HK-2 (cell line): ENCODE measurements around the gene MUC3A.

Source experiments
- DNase-seq: peaks from one replicate; pipeline ENCODE4 v3.0.0-alpha.2; 2018; ENCODE audit not compliant: unreplicated experiment

Gene MUC3A

DNA sequence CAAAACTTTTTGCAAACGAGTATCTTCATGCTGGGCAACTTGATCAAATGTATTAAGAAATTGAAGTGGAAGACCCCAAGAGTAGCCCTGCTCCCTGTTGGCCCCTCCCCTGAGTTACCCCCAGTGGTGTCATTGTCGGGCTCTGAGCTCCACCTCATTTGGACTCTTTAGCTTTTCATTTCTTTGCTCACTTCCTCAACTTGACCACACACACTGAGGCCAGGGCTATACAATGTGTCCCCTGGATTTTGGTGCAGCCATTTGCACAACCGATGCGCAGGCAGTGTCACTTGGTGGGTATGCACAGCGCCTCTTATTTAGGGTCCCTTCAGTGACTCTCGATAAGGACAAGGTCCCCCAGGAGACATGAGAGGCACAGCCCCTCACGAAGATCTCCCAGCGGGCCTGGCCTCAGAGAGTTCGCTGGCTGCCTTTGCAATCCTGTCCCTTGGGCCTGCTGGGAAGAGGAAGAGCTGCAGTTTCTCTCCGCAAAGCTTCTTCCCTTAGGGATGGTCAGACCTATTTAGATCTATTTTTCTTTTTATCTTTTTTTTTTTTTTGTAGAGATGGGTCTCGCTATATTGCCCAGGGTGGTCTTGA lies 2.5 kb upstream of the MUC3A start:
- no peak for DNase-seq

DNA sequence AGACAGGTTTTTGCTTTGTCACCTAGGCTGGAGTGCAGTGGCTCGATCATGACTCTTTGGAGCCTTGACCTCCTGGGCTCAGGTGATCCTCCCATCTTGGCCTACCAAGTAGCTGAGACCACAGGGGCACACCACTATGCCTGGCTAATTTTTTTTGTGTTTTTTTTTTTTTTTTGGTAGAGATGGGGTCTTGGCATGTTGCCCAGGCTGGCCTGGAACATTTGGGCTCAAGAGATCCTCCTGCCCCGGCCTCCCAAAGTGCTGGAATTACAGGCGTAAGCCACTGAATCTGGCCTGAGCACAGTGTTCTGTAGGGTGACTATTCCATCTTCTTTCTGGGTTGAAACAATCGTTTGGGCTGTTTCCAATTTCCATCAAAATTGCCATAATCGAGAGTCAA lies 1.5 kb upstream of the MUC3A start:
- no peak for DNase-seq

DNA sequence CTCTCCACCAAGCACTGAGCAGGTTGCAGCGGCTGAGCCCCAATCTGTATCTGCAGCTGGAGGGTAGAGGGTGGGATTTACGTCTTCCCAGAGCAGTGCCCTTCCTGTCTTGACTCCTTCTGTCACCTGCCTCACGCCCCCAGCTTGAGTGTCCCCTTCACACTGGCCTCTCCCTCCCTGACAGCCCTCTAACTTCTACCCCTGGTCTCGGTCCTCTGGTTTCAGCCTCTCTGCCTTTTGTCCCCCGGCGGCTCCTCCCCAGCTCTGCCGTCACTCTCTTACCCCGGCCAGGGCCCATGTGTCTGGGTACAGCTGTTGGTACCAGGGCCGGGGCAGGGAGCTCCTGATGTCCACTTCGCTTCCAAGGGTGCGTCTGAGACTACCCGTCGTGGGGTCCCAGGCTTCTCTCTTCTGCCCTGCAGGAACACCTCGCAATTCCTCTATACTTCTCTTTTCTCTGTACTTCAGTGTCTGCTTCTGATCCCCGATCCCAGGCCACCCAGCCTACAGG lies 654 bp downstream of the MUC3A start:
- no peak for DNase-seq

DNA sequence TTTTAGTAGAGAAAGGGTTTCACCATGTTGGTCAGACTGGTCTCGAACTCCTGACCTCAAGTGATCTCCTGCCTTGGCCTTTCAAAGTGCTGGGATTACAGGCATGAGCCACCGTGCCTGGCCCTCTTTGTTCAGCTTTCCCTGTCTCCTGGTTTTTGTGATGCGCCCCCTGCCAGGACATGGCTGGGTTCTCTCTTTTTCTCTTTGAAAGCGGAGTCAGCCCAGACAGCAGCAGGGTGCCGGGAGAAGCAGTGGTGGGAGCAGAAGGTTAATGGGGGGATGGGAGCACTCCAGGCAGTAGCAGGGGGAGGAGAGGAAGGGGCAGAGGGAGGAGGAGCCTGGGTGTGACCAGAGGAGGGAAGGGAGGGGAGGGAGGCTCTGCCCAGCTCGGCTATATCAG lies 1.8 kb downstream of the MUC3A start:
- DNase-seq = no peak

DNA sequence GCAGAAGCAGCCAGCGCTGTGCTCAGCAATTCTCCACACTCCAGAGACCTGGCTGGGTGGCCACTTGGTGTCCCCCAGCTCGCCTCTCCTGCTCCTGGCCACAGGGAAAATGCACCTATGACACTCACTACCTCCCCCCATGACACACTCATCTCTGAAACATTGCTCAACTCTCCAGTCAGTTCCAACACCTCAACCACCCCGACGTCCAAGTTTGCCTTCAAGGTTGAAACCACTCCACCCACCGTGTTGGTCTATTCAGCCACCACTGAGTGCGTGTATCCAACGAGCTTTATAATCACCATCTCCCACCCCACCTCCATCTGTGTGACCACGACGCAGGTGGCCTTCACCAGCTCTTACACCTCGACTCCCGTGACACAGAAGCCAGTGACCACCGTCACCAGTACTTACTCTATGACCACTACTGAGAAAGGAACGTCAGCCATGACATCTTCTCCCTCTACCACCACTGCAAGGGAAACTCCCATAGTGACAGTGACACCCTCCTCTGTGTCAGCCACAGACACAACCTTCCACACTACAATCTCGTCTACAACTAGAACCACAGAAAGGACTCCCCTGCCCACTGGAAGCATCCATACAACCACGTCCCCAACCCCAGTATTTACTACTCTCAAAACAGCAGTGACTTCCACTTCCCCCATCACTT lies 2.7 kb downstream of the MUC3A start:
- DNase-seq = no peak

DNA sequence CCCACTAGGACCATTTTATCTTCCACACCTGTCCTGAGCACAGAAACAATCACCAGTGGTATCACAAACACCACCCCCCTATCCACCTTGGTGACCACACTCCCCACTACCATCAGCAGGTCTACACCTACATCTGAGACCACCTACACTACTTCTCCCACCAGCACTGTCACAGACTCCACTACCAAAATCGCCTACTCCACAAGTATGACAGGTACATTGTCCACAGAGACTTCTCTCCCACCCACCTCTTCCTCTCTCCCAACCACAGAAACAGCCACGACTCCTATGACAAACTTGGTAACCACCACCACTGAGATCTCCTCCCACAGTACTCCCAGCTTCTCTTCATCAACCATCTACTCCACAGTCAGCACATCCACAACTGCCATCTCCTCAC lies 3.3 kb downstream of the MUC3A start:
- DNase-seq = no peak

DNA sequence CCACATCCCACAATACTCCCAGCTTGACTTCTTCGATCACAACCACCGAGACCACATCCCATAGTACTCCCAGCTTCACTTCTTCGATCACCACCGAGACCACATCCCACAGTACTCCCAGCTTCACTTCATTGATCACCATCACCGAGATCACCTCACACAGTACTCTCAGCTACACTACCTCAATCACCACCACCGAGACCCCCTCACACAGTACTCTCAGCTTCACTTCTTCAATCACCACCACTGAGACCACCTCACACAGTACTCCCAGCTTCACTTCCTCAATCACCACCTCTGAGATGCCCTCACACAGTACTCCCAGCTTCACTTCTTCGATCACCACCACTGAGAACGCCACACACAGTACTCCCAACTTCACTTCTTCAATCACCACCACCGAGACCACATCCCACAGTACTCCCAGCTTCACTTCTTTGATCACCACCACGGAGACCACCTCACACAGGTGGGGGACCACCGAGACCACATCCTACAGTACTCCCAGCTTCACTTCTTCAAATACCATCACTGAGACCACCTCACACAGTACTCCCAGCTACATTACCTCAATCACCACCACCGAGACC lies 8.6 kb downstream of the MUC3A start:
- no peak for DNase-seq

DNA sequence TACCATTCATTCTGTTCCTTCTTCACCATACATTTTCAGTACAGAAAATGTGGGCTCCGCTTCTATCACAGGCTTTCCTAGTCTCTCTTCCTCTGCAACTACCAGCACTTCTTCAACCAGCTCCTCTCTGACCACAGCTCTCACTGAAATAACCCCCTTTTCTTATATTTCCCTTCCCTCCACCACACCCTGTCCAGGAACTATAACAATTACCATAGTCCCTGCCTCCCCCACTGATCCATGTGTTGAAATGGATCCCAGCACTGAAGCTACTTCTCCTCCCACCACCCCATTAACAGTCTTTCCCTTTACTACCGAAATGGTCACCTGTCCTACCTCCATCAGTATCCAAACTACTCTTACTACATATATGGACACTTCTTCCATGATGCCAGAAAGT lies 10.6 kb downstream of the MUC3A start:
- DNase-seq = no peak

DNA sequence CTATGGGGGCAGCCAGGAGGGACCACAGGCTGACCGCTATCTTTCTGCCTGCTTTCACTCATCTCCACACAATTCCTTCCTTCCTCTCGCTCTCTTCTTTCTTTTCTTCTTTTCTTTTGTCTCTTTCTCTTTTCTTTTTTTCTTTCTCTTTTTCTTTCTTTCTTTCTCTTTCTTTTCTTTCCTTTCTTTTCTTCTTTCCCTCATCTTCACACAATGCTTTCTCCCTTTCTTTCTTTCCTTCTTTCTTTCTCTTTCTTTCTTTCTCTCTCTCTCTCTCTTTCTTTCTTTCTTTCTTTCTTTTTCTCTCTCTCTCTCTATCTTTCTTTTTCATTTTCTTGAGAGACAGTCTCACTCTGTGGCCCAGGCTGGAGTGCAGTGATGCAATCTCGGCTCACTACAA lies 13.2 kb downstream of the MUC3A start:
- DNase-seq = no peak

DNA sequence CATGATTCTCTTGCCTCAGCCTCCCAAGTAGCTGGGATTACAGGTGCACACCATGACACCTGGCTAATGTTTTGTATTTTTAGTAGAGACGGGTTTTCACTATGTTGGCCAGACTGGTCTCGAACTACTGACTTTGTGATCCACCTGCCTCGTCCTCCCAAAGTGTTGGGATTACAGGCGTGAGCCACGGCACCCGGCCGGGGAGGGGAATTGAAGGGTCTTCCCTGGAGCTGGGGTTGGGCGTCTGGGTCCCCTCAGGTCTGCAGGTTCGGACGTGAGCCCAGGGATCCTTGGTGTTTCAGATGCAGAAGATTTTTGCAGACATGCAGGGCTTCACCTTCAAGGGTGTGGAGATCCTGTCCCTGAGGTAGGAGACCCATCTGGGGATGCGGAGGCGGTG lies 14.1 kb downstream of the MUC3A start:
- no peak for DNase-seq

DNA sequence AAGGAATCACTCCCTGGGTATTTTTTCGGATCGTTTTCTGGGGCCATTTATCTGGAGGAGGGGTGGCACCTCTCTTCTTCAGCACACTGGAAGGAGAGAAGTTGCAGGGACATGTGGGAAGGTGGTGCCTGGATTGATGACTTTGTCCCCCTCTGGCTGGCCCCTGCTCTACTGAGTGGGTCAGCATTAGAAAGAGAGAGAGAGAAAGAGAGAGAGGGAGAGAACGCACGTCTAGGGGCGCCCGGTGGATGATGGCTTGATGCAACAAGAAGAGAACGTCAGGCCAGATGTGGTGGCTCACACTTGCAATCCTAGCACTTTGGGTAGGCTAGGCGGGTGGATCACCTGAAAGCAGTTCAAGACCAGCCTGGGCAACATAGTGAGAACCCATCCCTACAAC lies 14.5 kb downstream of the MUC3A start:
- DNase-seq = no peak

DNA sequence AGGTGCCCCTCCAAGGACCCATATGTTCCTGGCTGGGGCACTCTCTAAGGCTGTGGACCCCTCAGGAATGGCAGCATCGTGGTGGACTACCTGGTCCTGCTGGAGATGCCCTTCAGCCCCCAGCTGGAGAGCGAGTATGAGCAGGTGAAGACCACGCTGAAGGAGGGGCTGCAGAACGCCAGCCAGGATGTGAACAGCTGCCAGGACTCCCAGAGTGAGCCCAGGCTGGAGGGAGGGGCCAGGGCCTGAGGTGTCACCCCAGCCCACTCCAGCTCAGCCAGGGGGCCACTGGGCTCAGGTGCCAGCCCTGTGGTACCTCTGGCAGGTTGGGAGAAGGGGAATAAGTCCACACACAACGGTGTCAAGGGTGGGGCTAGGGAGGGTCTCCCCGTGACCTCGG lies 15.3 kb downstream of the MUC3A start:
- no peak for DNase-seq

DNA sequence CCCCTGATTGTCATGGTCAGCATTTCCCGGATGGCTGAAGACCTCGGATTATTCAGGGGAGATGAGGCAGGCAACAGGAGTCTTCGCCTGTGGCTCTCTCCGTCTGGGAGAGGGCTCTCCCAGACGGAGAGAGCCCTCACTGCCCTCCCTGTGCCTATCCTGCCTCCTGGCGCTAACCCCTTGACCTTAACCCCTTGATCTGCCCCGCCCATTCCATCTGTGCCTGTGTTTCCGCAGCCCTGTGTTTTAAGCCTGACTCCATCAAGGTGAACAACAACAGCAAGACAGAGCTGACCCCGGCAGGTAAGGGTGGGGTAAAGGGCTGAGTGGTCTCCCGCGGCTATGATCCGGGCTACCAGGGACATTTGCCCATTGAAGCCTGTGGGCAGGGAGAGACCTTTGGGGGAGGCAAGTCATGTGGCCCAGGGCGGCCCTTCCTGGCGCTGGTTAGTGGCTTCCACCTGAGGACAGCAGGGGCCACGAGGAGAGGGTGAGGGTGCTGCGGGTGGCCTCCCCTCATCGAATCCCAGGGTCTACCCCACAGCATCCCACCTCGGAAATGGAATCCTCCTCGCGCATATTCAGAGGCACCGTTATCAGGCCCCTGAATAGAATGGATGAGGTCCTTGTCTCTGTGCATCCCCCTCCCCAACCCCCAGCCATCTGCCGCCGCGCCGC lies 15.8 kb downstream of the MUC3A start:
- DNase-seq = no peak

DNA sequence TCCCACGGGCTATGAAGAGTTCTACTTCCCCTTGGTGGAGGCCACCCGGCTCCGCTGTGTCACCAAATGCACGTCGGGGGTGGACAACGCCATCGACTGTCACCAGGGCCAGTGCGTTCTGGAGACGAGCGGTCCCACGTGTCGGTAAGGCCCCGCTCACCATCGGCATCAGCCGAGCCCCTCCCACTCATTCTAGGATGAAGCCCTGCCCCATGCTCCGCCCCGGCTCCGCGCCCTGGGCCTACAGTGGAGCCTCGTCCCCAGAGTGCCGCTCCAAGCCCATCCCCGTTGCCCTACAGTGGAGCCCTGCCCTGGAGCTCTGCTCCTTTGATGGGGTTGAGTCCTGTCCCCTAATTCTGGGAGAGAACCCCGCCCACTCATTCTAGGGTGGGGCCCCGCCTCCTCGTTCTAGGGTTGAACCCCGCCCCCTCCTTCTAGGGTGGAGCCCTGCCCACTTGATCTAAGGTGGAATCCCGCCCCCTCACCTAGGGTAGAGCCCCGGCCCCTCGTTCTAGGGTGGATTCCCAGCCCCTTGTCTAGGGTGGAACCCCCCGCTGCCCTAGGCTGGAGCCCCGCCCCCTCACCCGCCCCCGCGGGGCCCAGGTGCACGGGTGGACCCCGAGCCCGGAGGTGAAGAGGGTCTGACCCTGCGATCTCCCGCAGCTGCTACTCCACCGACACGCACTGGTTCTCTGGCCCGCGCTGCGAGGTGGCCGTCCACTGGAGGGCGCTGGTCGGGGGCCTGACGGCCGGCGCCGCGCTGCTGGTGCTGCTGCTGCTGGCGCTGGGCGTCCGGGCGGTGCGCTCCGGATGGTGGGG lies 16.6 kb downstream of the MUC3A start:
- peak; percentile 86 for DNase-seq

DNA sequence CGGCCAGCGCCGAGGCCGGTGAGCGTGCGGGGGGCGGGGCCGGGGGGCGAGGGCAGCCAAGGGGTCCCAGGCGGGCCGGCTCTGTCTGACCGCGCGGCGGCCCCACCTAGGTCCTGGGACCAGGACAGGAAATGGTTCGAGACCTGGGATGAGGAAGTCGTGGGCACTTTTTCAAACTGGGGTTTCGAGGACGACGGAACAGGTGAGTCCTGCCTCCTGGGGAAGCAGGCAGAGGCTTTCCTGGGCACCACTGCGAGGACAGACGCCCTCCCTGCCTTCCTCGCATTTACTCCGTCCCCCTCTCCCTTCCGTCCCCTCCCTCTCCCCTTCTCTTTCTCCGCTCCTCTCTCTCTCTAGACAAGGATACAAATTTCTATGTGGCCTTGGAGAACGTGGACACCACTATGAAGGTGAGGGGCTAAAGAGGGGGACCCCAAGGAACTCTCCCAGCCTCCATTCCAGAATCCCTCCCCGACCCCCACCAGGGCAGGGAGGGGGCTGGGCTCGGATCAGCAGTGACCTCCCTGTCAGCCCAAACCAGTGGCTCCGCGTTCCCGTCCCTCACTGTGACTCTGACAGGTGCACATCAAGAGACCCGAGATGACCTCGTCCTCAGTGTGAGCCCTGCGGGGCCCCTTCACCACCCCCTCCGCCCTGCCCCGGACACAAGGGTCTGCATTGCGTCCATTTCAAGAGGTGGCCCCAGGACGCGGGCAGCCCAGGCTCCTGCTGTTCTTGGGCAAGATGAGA lies 17.4 kb downstream of the MUC3A start:
- DNase-seq = no peak

DNA sequence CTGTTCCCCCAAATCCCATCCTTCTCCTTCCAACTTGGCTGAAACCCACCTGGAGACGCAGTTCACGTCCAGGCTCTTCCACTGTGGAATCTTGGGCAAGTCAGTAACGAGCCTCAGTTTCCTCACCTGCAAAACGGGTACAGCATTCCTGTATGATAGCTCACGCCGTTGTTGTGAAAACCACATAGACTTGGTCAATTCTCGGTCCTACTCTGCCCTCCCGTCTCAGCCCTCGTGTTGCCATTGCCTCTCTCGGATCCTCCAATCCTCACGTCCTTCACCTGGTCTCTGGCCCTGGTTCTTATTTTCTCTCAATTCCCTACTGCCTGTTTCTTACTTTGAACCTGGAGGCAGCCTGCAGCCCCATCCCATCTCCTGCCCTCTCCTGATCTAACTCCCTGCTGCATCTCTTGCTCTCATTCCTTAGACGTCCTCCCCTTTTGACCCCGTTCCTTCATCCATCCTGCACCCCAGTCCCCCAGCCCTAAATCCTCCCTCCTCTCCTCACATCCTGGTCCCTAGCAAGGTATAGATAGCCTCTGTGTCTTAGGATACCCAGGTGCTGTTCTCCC lies 18.0 kb downstream of the MUC3A start:
- no peak for DNase-seq

DNA sequence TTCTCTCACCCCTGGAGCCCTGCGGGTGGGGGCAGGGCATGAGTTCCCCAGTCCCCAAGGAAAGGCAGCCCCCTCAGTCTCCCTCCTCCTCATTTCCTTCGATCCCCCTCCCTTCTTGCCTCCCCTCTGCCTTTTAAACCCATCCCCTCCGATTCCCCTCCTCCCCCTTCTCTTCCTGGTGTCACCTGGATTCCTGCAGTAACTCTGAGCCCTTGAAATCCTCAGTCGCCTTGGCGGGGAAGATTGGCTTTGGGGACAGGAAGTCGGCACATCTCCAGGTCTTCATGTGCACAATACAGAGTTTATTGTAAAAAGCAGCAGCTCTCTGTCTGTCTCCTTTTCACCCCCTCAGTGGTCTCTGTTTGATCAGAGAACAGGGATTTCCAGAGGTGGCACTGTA lies 18.7 kb downstream of the MUC3A start:
- DNase-seq = no peak

DNA sequence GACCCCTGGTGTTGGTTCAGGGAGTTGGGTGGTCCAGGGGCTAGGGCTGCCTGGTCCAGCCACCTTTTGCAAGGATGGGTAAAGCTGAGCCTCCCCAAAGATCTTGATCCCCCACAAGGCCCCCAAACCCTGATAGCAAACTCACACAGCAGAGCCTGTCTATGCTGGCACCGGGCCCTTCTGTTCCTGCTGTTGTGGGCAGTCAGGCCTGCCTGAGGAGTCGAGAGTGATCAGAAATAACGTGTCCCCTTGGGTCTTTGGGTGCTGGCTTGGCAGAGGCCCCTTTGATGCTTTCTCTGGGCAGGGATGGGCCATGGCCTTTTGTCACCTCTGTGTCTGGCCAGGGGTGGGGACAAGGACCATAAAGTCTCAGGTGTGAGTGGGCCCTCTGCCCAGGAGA lies 19.3 kb downstream of the MUC3A start:
- no peak for DNase-seq

DNA sequence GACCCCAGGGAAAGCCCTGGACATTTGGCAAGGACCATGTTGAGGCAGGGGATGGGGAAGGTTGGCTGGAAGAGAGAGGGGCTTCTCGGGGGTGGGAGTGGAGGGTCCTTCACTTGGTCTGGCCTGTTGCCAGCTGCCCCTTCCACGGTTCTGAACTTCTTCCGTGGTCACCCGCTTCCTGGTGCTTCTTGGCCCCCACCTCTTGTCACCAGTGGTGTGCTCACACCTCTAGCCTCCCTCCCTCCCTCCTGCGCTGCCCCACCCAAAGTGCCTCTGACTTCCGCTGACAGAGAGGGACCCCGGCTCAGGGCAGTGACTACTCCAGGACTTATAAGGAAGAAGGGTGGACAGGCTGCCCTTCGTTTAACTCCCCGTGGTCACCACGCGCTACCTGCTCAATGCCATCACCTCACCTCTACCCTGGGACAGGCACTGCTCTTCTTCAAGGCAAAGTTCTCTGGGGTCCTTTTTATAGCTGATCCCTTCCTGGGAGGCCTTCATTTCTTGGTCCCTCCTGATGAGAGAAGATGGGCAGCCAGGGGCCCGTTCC lies 19.8 kb downstream of the MUC3A start, which contains the start of gene MUC12:
MUC12 (plus strand) TSS at position 500 of the 550 bp plus-strand sequence. CDS start 58 bp downstream, outside the sequence.
- no peak for DNase-seq
